ACC112 (cell line): ENCODE data around the gene OSM.

Experiments used
- H2AFZ ChIP-seq: fragments of 200-600 bp; sonication (generic); one replicate; pipeline ENCODE4 v1.6.0; 2017; ENCODE audit warnings: antibody characterized with exemption, low read length; ENCODE audit not compliant: unreplicated experiment
- H3K27ac ChIP-seq: fragments of 200-600 bp; sonication (generic); 2 replicates; pipeline ENCODE4 v1.5.1; 2014; ENCODE audit warnings: low read depth, mild to moderate bottlenecking, antibody characterized with exemption, low read length, moderate library complexity
- H3K27me3 ChIP-seq: fragments of 200-600 bp; sonication (generic); 2 replicates; pipeline ENCODE4 v1.6.1; 2014; ENCODE audit warnings: mild to moderate bottlenecking, antibody characterized with exemption, low read length, moderate library complexity, mixed read lengths; ENCODE audit not compliant: insufficient read depth
- H3K36me3 ChIP-seq: fragments of 200-600 bp; sonication (generic); 2 replicates; pipeline ENCODE4 v1.6.1; 2016; ENCODE audit warnings: mild to moderate bottlenecking, antibody characterized with exemption, low read length, moderate library complexity, mixed read lengths; ENCODE audit not compliant: insufficient read depth
- H3K4me1 ChIP-seq: fragments of 200-600 bp; sonication (generic); one replicate; pipeline ENCODE4 v1.6.1; 2016; ENCODE audit warnings: low read length, mixed read lengths; ENCODE audit not compliant: insufficient read depth, unreplicated experiment, control insufficient read depth
- H3K4me3 ChIP-seq: fragments of 200-600 bp; sonication (generic); 2 replicates; pipeline ENCODE4 v1.5.1; 2014; ENCODE audit warnings: mild to moderate bottlenecking, low read depth, low read length
- H3K79me2 ChIP-seq: fragments of 200-600 bp; sonication (generic); one replicate; pipeline ENCODE4 v1.6.0; 2016; ENCODE audit warnings: low read length; ENCODE audit not compliant: control insufficient read depth, unreplicated experiment, insufficient read depth

Gene OSM

DNA sequence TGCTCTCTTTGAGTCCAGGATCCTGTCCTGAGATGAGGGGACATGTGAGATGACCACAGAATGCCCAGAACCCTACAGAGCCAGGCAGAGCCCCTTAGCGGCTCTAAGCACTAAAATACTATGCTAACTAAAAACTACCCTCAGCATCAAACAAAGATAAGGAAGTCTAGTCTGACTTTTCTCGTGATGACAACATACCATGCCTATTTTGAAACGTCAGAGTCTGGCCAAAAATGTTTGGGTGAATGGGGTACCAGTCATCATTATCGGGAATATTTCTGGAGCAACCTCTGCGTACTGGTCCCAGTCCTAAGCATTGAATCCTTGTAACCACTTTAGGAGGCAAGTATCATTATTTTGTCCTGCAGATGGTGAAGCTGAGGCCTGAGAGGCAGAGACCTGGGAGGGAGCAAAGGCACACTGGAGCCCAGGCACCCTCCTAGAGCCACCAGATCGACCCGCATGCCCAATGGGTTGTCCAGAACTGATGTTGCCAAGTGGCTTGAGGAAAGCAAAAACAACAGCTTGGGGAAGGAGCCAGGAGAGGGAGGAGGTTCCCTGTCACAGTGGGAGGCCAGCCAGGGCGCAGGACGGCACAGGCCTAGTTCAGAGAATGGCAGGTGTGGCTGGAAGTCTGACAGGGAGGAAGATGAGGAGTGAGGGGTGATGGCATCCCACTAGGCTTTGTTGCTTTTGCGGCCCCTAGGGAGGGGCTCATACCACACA is 7.2 kb upstream of the OSM start:
- H3K79me2 ChIP-seq, result no peaks in the 10 kb centered on the region
- no peak overlapping the region for H3K27ac ChIP-seq
- H3K27me3 ChIP-seq, result no peaks in the 10 kb centered on the region
- peaks cover 13% of the 10 kb centered on the region for H3K4me1 ChIP-seq
- no peak overlapping the region for H3K4me3 ChIP-seq
- H3K36me3 ChIP-seq, result no peaks in the 10 kb centered on the region
- no peak overlapping the region for H2AFZ ChIP-seq

DNA sequence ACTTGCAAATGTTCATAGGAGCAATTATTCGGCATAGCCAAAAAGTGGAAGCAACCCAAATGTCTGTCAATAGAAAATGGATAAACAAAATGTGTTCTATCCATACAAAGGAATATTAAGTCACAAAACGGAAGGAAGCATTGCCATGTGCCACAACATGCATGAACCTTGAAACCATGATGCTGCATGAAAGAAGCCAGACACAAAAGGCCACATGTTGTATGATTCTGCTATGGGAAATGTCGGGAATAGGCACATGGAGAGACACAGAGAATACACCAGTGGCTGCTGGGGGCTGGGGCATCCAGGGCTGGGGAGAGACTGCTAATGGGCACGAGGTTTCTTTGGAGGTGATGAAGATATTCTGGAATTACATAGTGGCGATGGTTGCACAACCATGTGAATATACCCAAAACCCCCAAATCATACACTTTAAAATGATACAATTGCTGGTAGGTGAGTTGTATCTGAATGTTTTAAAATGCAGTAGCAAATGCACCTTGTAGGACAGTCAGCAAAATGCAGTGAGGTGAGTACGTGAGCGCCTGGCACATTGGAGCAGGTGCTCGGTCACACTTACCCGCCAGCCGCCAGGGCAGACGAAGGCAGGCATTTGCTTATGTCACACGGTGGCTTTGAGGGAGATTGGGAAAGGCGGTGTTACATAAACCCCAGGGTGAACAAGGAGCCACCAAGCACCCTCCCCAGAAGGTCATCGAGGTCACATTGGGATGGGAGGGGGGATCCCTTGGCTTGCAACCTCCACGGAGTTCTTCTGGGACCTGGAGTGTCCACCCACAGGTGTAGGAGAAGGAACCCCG is 6.3 kb upstream of the OSM start:
- no peaks in the 10 kb centered on the region for H3K79me2 ChIP-seq
- H2AFZ ChIP-seq, result no peak overlapping the region
- no peaks in the 10 kb centered on the region for H3K36me3 ChIP-seq
- H3K4me3 ChIP-seq, result no peak overlapping the region
- no peaks in the 10 kb centered on the region for H3K27me3 ChIP-seq
- H3K27ac ChIP-seq, result no peak overlapping the region
- H3K4me1 ChIP-seq, result peaks cover 7% of the 10 kb centered on the region

GRCh38 chr22:30270832-30271231 is 4.2 kb upstream of the OSM start:
- H2AFZ ChIP-seq, result no peak overlapping the region

GRCh38 chr22:30268331-30268730 is 1.7 kb upstream of the OSM start:
- Histone ChIP-seq H2AFZ (no peak overlapping the region), H3K4me3 (no peak overlapping the region), H3K36me3 (no peaks in the 10 kb centered on the region), H3K27me3 (no peaks in the 10 kb centered on the region), H3K4me1 (no peaks in the 10 kb centered on the region), H3K27ac (no peak overlapping the region), H3K79me2 (no peaks in the 10 kb centered on the region)

More at GRCh38 chr22:30270832-30271231, 4.2 kb upstream of the OSM start:
- Histone ChIP-seq H3K27ac (no peak overlapping the region), H3K4me3 (no peak overlapping the region), H3K4me1 (no peaks in the 10 kb centered on the region), H3K36me3 (no peaks in the 10 kb centered on the region), H3K79me2 (no peaks in the 10 kb centered on the region), H3K27me3 (no peaks in the 10 kb centered on the region)

DNA sequence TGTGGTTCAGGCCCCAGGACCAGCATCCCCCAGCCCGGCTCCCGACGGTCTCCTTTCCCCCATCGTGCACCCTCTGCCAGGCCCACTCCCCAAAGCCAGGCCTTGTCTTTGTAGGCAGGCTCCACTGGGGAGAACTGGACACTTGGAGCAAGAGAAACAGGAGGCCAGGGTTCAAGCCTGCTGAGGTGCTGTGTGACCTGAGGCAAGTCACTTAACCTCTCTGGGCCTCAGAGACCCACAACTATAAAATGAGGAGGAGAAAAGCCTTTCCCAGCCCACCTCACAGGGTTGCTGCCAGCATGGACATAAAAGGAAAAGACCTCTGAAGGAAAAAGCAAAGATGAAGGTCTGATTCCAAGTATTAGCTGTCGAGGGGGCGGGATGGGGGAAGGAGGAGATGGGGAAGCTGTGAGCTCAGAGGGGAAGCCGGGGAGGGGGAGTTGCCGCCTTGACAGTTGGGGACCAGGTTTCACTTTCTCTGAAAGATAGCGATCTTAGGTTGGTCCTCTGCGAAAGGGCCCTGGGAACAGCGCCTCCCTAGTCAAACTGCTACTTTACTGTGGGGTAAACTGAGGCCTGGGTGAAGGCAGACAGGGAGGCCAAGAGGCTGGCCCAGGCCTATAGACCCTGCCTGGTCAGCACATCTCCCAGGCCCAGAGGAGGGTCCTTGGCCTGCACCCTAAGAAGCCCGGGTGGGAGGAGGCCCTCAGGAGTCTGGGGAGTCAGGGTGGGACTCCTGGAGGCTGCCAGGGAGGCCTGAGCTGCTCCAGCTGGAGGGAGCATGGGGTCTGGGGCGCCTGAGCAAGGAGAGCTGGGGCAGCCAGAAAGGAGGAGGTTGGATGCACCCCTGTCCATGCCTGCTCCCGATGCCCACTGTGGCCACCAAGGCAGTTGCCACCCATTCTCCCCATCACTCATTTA is 991 bp upstream of the OSM start:
- H3K36me3 ChIP-seq, result no peaks in the 10 kb centered on the region
- no peaks in the 10 kb centered on the region for H3K4me1 ChIP-seq
- no peaks in the 10 kb centered on the region for H3K79me2 ChIP-seq
- no peak overlapping the region for H3K27ac ChIP-seq
- no peaks in the 10 kb centered on the region for H3K27me3 ChIP-seq
- no peak overlapping the region for H3K4me3 ChIP-seq
- H2AFZ ChIP-seq, result no peak overlapping the region

DNA sequence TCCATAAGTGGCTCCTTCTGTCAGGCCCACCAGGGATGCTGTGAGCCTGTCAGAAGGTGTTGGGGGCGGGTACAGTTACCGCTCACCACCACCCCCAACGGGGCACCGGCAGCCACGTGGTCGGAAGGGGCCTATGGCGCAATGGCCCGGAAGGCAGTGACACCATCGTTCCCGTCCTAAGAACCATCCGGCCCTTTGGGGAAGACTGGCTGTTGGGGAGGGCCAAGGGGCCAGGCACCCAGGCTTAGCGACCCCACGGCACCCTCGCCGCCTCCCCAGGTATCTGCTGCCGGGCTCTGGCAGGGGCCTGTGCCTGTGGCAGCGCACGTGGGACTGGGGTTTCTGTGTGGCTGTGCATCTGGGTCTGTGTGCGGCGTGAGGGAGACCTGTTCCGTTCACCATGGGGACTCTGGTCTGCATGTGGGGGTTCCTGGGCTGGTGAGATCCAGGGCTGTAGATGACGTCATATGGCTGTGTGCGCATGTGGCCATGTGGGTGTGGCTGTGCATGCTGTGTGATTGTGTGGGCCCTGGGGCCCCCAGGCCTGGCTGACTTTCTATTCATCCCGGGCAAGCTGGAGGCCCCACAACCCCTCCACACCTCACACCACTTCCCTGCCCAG is 717 bp downstream of the OSM start:
- no peak overlapping the region for H3K27ac ChIP-seq
- no peak overlapping the region for H2AFZ ChIP-seq
- H3K4me3 ChIP-seq, result no peak overlapping the region

DNA sequence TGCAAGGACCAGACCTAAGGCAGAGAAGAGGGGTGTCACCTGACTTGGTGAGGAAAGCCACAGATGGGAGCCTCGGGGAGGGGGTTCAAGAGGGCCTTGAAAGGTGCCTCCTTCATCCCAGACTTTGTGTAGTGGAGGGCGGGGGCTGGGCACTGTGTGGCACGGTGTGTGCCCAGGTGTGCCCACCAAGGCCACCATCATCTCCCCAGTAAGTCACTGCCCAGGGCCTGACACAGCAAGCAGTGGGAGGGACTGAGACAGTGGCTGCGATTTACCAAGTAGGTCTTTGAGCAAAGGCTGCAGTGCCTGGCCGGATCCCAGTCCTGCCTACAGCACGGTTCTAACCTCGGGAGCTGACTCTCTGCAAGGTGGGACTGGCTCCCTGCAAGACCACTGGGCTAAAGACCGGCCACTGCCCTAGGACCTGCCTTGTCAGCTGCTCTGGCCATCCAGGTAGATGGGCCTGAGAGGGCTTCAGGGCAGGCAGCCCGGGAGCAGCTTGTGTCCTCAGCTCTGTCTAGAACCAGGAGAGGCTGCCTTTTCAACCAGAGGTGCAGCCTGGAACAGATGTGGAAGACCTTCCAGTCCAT is 1.4 kb downstream of the OSM start:
- no peak overlapping the region for H3K27ac ChIP-seq

More for the DNA sequence above, 717 bp downstream of the OSM start:
- no peaks in the 10 kb centered on the region for H3K4me1 ChIP-seq
- H3K27me3 ChIP-seq, result no peaks in the 10 kb centered on the region
- no peaks in the 10 kb centered on the region for H3K36me3 ChIP-seq
- H3K79me2 ChIP-seq, result no peaks in the 10 kb centered on the region

GRCh38 chr22:30263883-30264282 is 2.8 kb downstream of the OSM start:
- Histone ChIP-seq H3K79me2 (no peaks in the 10 kb centered on the region), H3K27me3 (no peaks in the 10 kb centered on the region), H3K4me1 (no peaks in the 10 kb centered on the region), H3K27ac (no peak overlapping the region), H3K36me3 (no peaks in the 10 kb centered on the region), H3K4me3 (no peak overlapping the region), H2AFZ (no peak overlapping the region)

More for the DNA sequence above, 1.4 kb downstream of the OSM start:
- no peaks in the 10 kb centered on the region for H3K79me2 ChIP-seq
- no peak overlapping the region for H2AFZ ChIP-seq
- no peaks in the 10 kb centered on the region for H3K27me3 ChIP-seq
- H3K36me3 ChIP-seq, result no peaks in the 10 kb centered on the region
- H3K4me1 ChIP-seq, result no peaks in the 10 kb centered on the region
- H3K4me3 ChIP-seq, result no peak overlapping the region

GRCh38 chr22:30262917-30263741 is 3.5 kb downstream of the OSM start:
- peak overlapping the region; percentile 67; the same call in 1 of the 2 replicates for H3K4me3 ChIP-seq

More at GRCh38 chr22:30262917-30263741, 3.5 kb downstream of the OSM start:
- H3K36me3 ChIP-seq, result no peaks in the 10 kb centered on the region
- no peak overlapping the region for H2AFZ ChIP-seq
- H3K27ac ChIP-seq, result no peak overlapping the region
- H3K79me2 ChIP-seq, result no peaks in the 10 kb centered on the region
- H3K27me3 ChIP-seq, result no peaks in the 10 kb centered on the region
- H3K4me1 ChIP-seq, result no peaks in the 10 kb centered on the region
